ENCODE measurements around the gene CCDC142.

DNA sequence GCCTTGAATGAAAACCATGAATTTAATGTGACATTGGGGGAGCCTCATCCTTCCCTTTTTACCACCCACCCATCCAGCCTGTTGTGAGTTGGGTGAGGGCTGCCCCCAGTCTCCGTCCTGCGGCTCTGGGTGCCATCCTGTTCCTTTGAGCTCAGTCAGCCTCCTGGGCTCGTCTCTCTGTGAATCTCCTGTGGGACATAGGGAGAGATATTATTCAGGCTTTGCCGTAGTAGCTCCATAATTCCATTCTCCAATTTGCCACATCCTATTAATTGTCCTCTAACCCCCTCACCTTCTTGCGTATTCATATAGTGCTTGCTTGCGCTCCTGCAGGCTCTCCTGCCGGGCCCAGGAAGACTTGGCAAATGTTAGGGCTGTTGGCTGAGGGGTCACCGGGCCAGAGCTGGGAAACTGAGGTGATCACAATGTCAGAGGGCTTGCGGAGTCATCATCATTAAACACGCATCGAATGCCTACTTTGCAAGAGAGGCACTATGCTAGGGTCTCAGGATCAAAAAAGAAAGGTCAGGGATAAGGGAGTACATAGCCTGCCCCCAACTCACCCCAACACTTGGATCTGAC, 43.9 kb upstream of the CCDC142 start:
- TF ChIP-seq, protein P1, sequence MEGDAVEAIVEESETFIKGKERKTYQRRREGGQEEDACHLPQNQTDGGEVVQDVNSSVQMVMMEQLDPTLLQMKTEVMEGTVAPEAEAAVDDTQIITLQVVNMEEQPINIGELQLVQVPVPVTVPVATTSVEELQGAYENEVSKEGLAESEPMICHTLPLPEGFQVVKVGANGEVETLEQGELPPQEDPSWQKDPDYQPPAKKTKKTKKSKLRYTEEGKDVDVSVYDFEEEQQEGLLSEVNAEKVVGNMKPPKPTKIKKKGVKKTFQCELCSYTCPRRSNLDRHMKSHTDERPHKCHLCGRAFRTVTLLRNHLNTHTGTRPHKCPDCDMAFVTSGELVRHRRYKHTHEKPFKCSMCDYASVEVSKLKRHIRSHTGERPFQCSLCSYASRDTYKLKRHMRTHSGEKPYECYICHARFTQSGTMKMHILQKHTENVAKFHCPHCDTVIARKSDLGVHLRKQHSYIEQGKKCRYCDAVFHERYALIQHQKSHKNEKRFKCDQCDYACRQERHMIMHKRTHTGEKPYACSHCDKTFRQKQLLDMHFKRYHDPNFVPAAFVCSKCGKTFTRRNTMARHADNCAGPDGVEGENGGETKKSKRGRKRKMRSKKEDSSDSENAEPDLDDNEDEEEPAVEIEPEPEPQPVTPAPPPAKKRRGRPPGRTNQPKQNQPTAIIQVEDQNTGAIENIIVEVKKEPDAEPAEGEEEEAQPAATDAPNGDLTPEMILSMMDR (IDR thresholded peaks at IDR 0.05) = no peak
- no peak for TF ChIP-seq POLR2A (IDR thresholded peaks at IDR 0.05)

Data from testis (tissue), 2 donors.